ENCODE results near the gene TRABD2B.

The TRABD2B gene

GRCh38 chr1:47992720-47993415 lies 4.3 kb downstream of the TRABD2B start:
- TF ChIP-seq, protein P1, sequence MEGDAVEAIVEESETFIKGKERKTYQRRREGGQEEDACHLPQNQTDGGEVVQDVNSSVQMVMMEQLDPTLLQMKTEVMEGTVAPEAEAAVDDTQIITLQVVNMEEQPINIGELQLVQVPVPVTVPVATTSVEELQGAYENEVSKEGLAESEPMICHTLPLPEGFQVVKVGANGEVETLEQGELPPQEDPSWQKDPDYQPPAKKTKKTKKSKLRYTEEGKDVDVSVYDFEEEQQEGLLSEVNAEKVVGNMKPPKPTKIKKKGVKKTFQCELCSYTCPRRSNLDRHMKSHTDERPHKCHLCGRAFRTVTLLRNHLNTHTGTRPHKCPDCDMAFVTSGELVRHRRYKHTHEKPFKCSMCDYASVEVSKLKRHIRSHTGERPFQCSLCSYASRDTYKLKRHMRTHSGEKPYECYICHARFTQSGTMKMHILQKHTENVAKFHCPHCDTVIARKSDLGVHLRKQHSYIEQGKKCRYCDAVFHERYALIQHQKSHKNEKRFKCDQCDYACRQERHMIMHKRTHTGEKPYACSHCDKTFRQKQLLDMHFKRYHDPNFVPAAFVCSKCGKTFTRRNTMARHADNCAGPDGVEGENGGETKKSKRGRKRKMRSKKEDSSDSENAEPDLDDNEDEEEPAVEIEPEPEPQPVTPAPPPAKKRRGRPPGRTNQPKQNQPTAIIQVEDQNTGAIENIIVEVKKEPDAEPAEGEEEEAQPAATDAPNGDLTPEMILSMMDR (IDR thresholded peaks at IDR 0.05; ENCODE audit: extremely low read depth, missing control alignments): no peak
- DNase-seq (ENCODE audit: low spot score): peak; percentile 15

GRCh38 chr1:47991673-47992072 lies 5.5 kb downstream of the TRABD2B start:
- no peak for DNase-seq (ENCODE audit: low spot score)
- TF ChIP-seq, protein P1 (IDR thresholded peaks at IDR 0.05; ENCODE audit: extremely low read depth, missing control alignments): no peak

GRCh38 chr1:47991187-47991586 lies 6.0 kb downstream of the TRABD2B start:
- TF ChIP-seq, protein P1 (IDR thresholded peaks at IDR 0.05; ENCODE audit: extremely low read depth, missing control alignments): no peak

DNA sequence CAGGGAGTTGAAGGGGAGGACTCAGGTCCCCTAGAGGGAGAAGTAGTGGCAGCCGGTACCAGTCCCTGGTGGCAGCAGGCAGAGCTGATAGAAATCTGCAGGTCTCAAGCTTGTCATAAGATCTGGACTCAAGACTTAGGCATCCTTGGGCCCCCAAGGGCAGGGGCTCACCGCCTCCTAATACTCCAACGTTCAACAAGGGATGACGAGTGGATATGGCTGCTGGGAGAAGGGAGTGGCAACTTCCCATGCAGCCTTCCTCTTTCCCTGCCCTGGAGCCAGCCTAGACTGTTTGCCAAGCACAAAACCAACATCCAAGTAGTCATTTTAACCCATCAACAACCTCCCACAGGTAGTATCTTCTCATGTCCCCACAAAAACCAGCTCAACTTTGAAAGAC lies 6.9 kb downstream of the TRABD2B start:
- TF ChIP-seq, protein P1 (IDR thresholded peaks at IDR 0.05; ENCODE audit: extremely low read depth, missing control alignments): no peak
- no peak for DNase-seq (ENCODE audit: low spot score)

More at GRCh38 chr1:47991187-47991586, 6.0 kb downstream of the TRABD2B start:
- DNase-seq (ENCODE audit: low spot score): no peak

- TF ChIP-seq, protein P1 (IDR thresholded peaks at IDR 0.05; ENCODE audit: extremely low read depth, missing control alignments): no peak
- no peak for DNase-seq (ENCODE audit: low spot score)
Measured at GRCh38 chr1:47987601-47988000, 9.6 kb downstream of the TRABD2B start.

GRCh38 chr1:47986761-47987200 lies 10.4 kb downstream of the TRABD2B start:
- TF ChIP-seq, protein P1 (IDR thresholded peaks at IDR 0.05; ENCODE audit: extremely low read depth, missing control alignments): no peak
- no peak for DNase-seq (ENCODE audit: low spot score)

DNA sequence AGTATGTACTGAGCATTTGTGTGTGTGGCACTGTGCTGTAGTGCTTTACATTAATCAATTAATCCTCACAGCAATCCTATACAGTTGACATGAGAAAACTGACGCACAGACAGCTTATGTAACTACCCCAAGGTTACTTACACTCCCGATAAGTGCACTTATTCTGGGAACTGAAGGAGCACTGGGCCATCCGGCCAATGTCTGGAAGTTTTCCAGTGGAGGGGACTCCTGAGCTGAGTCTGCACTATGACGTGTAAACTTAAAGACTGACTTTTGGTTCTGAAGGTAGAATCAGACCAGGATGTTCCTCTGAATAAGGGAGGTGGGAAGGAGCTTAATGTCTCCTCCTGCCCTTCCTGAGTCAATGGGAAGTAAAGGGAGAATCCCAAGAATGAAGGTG lies 12.2 kb downstream of the TRABD2B start:
- no peak for DNase-seq (ENCODE audit: low spot score)

More for the DNA sequence above, 12.2 kb downstream of the TRABD2B start:
- TF ChIP-seq, protein P1 (IDR thresholded peaks at IDR 0.05; ENCODE audit: extremely low read depth, missing control alignments): no peak

Data from GM20000 (cell line).